ENCODE data around the gene TMEM150C.

TMEM150C gene

DNA sequence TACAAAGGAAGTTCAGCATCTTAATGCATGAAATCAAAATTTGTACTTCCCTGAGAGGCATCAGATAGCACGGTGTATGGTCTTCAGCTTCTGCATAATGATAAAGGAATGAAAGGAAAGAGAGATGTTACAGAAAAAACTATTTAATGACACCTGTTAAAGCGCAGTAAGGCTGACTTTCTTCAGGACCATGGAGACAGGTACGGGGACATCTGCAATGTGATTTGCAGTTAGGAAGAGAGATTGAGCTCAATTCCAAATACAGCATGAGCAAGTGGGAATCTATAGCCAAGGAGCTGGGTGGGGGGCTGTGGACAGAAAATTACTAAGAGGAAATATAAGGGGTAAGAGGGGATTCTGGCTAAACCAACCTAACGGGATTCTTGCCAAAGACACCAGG, 39.3 kb downstream of the TMEM150C start:
- no peak for DNase-seq (ENCODE audit: low read depth)
- TF ChIP-seq CTCF (IDR thresholded peaks at IDR 0.05; ENCODE audit: low read depth, low read length, missing control alignments), result no peak
- no peak overlapping the region for H3K4me3 ChIP-seq (ENCODE audit: low read depth, low read length)
- in situ Hi-C loops (cut with HindIII; ENCODE audit: low sequenced_read_pairs), result no loop called here

GRCh38 chr4:82521283-82521682, 40.5 kb downstream of the TMEM150C start:
- H3K4me3 ChIP-seq (ENCODE audit: low read depth, low read length), result no peak overlapping the region
- DNase-seq (ENCODE audit: low read depth), result no peak
- in situ Hi-C loops (cut with HindIII; ENCODE audit: low sequenced_read_pairs), result no loop called here
- no peak for TF ChIP-seq CTCF (IDR thresholded peaks at IDR 0.05; ENCODE audit: low read depth, low read length, missing control alignments)

- H3K4me3 ChIP-seq (ENCODE audit: low read depth, low read length), result no peak overlapping the region
- no peak for DNase-seq (ENCODE audit: low read depth)
- in situ Hi-C loops (cut with HindIII; ENCODE audit: low sequenced_read_pairs), result no loop called here
- no peak for TF ChIP-seq CTCF (IDR thresholded peaks at IDR 0.05; ENCODE audit: low read depth, low read length, missing control alignments)
These were observed 42.0 kb downstream of the TMEM150C start for GRCh38 chr4:82519776-82520175.

DNA sequence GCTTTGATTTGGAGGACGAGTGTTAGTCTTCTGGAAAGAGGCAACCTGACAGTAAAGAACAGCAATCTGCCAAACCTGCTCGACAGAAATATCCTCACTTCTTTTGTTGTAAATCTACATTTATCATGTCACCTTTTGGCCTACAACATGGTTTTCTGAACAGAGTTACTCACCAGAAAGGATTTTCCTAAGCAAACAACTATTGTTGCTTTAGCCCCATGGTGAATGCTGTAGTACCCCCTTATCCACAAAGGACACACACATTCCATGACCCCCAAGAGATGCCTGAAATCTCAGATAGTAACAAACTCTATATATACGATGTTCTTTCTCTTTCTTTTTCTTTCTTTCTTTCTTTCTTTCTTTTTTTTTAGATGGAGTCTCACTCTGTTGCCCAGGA, 42.7 kb downstream of the TMEM150C start:
- no peak for TF ChIP-seq CTCF (IDR thresholded peaks at IDR 0.05; ENCODE audit: low read depth, low read length, missing control alignments)
- in situ Hi-C loops (cut with HindIII; ENCODE audit: low sequenced_read_pairs), result no loop called here
- no peak overlapping the region for H3K4me3 ChIP-seq (ENCODE audit: low read depth, low read length)
- peak; percentile 43 for DNase-seq (ENCODE audit: low read depth)

DNA sequence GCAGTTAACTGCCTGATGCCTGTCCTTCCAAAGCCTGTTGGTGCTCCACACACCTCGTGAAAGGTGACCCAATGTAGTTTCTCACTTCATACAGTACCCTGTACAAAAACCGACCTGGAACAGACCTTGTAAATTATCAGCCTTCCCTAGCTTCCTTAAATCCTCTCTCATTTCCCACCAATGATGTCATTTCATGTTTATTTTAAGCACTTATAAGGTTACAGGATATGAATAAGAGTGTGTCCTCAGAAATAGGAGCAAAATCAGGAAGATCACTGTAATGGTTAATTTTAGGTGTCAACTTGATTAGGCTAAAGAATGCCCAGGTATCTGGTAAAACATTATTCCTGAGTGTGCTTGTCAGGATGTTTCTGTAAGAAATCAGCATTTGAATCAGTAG, 44.7 kb downstream of the TMEM150C start:
- no peak overlapping the region for H3K4me3 ChIP-seq (ENCODE audit: low read depth, low read length)
- no peak for TF ChIP-seq CTCF (IDR thresholded peaks at IDR 0.05; ENCODE audit: low read depth, low read length, missing control alignments)
- in situ Hi-C loops (cut with HindIII; ENCODE audit: low sequenced_read_pairs), result no loop called here
- DNase-seq (ENCODE audit: low read depth), result peak; percentile 16

- no peak for TF ChIP-seq CTCF (IDR thresholded peaks at IDR 0.05; ENCODE audit: low read depth, low read length, missing control alignments)
- no peak overlapping the region for H3K4me3 ChIP-seq (ENCODE audit: low read depth, low read length)
- peak; percentile 98 for DNase-seq (ENCODE audit: low read depth)
- in situ Hi-C loops (cut with HindIII; ENCODE audit: low sequenced_read_pairs), result no loop called here
These were observed 46.1 kb downstream of the TMEM150C start for GRCh38 chr4:82515705-82516104.

- DNase-seq (ENCODE audit: low read depth), result no peak
- H3K4me3 ChIP-seq (ENCODE audit: low read depth, low read length), result no peak overlapping the region
- TF ChIP-seq CTCF (IDR thresholded peaks at IDR 0.05; ENCODE audit: low read depth, low read length, missing control alignments), result no peak
- in situ Hi-C loops (cut with HindIII; ENCODE audit: low sequenced_read_pairs), result no loop called here
These were observed 48.4 kb downstream of the TMEM150C start for GRCh38 chr4:82513382-82513781.

Measured in astrocyte of the cerebellum (primary cell).